ENCODE data around the gene ZCWPW1.

The ZCWPW1 gene

DNA sequence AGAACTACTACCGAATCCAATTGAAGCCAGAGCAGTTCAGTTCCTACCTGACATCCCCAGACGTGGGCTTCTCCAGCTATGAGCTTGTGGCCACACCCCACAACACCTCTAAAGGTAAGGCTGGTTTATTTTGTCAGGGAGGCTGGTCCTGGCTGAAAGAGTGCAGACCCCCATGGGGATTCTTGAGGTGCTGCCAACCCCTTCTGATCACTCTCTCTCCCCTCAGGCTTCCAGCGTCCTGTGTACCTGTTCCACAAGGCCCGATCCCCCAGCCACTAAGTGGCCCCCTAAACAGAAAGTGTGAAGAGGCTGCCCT, 4.7 kb upstream of the ZCWPW1 start:
- DNase-seq (ENCODE audit: low read depth in 2 of 3, low spot score in 1 of 3) = no peak

DNA sequence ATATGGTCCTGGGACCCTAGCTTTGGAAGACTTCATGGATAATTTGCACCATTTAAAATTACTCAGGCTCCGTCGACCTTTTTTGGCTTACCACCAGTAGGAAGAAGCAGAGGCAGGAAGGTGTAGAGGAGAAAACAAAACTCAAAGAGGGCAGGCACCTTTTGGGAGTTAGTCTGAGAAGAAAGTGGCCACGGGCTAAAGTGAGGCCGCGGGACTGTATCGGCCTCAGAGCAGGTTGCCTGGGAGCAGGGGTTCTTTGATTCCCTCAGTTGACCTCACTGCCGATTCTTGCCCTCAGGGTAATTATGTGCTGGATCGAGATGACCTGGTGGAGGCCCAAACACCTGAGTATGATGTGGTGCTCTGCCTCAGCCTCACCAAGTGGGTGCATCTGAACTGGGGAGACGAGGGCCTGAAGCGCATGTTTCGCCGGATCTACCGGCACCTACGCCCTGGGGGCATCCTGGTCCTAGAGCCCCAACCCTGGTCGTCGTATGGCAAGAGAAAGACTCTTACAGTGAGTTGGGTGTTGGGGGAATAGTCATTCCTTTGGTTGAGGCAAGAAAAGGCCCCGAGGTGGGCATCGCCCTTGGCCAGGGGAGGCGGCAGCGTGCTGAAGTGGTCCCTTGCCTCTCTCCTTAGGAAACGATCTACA, 4.2 kb upstream of the ZCWPW1 start:
- DNase-seq (ENCODE audit: low read depth in 2 of 3, low spot score in 1 of 3) = no peak

DNA sequence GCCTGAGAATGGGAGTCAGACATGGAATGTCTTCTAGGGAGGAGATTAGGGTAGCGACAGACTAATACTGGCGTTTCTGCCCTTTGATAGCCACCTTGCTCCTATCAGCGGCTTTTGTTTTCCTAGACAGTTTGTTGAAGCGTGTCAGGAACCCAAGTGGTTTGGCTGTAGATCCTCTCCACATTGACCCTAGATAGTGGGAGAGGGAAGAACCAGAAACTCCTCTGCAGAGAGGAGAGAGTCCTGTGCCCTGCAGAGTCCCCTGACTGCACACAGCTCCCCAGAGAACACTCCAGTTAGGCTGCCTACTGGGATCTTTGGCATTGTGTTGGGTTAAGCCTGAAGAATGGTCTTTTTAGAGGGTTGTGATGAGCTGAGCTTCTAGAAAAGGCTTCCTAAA, 3.5 kb upstream of the ZCWPW1 start:
- no peak for DNase-seq (ENCODE audit: low read depth in 2 of 3, low spot score in 1 of 3)

DNA sequence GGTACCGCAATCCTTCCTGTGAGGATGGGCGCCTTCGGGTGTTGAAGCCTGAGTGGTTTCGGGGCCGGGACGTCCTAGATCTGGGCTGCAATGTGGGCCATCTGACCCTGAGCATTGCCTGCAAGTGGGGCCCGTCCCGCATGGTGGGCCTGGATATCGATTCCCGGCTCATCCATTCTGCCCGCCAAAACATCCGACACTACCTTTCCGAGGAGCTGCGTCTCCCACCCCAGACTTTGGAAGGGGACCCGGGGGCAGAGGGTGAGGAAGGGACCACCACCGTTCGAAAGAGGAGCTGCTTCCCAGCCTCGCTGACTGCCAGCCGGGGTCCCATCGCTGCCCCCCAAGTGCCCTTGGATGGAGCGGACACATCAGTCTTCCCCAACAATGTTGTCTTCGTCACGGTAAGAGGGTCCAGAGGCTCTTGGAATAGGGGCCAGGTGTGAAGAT, 2.8 kb upstream of the ZCWPW1 start:
- DNase-seq (ENCODE audit: low read depth in 2 of 3, low spot score in 1 of 3) = no peak

DNA sequence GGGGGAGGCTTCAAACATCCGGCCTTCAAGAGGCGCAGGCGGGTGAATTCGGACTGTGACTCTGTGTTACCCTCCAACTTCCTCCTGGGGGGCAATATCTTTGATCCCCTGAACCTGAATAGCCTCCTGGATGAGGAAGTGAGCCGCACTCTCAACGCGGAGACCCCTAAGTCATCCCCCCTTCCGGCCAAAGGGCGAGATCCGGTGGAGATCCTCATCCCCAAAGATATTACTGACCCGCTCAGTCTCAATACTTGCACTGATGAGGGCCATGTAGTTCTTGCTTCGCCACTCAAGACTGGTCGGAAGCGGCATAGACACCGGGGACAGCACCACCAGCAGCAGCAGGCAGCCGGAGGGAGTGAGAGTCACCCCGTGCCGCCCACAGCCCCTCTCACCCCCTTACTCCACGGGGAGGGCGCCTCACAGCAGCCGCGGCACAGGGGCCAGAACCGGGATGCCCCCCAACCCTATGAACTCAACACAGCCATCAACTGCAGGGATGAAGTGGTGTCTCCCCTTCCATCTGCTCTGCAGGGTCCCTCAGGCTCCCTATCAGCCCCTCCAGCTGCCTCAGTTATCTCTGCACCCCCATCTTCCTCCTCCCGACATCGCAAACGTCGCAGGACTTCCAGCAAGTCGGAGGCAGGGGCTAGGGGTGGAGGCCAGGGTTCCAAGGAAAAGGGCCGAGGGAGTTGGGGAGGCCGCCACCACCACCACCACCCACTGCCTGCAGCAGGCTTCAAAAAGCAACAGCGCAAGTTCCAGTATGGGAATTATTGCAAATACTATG, 2.2 kb upstream of the ZCWPW1 start:
- peak in 1 of 3 donors; percentile 15 for DNase-seq (ENCODE audit: low read depth in 2 of 3, low spot score in 1 of 3)

DNA sequence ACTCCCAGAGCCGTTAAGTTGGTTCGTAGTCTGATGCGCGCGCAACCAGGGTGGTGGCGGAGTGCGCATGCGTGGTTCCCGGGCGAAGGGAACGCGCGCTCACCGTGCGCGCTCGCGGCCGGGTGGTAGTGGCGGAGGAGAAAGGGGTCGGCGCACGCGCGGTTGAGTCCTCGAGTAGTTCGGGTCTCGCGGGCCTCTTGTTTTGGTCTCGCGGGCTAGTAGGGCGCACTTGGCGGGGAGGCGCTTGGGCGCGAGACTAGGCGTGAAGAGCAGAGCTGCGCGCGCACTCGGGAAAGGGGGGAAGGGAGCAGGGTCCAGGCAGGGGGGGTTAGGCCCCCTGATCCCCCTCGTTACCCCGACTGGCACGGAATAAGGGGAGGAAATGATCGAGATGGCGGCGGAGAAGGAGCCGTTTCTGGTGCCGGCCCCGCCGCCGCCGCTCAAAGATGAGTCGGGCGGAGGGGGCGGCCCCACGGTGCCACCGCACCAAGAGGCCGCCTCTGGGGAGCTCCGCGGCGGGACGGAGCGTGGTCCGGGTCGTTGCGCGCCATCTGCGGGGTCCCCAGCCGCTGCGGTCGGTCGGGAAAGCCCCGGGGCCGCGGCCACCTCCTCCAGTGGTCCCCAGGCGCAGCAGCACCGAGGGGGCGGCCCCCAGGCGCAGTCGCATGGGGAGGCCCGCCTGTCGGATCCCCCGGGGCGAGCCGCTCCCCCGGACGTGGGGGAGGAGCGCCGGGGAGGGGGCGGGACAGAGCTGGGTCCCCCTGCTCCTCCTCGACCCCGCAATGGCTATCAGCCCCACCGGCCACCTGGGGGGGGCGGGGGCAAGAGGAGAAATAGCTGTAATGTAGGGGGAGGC, 1.4 kb upstream of the ZCWPW1 start, which contains the start of gene MEPCE:
Gene MEPCE (plus strand): TSS at position 195 of the 856 bp plus-strand sequence. CDS start 188 bp downstream, at position 383.
- DNase-seq (ENCODE audit: low read depth in 2 of 3, low spot score in 1 of 3) = peak; percentile 92 to 94 (median 93)

DNA sequence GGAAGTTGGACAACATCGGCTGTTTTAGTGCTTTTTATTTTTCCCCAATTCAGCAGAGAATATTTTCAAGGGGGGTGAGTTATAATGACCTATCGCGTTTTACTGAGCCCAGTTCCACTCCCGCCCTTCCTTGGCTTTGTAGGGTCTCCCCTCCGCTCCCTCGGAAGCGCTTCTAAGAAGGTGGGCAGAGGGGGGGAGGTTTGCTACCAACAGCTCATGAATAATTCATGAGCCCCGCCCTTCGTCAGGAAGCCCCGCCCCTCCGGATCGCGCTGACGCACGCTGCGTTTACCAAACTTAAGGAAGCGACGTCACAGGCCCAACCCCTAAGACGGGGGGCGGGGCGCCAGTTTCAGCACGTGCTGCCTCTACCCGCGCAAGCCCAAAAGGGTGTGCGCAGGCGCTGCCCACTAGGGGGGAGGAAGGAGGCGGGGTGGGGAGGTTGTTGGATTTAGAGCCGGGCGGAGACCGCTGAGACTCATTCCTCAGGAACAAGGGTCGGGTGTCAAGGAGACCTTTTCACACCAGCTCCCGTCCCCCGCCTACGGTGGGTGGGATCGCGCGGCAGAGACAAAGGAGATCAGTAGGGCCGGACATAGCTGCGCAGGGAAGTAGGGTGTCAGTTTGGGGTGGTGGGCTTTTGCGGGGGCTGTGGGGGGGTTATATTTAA, 599 bp upstream of the ZCWPW1 start:
- DNase-seq (ENCODE audit: low read depth in 2 of 3, low spot score in 1 of 3) = peak; percentile 100

DNA sequence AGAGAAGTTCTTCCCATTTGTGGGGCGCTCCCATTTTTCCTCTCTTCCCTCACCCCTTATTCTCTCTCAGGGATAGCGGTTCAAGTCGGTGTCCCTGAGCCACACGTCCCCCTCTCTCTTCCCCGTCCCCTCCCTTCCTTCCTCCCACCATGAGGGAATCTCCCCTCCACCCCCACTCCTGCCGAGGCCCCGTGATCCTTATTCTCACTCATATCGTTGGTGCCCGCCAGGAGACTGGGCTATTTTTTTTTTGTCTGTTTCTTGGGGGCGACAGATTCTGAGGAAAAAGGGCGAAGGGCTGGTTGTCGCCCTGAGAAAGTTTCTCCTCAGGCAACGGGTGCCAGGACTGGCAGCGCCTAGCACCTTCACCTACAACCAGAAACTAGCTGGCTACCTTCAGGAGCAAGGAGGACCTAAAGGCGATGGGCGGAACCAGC, 723 bp downstream of the ZCWPW1 start:
- no peak for DNase-seq (ENCODE audit: low read depth in 2 of 3, low spot score in 1 of 3)

DNA sequence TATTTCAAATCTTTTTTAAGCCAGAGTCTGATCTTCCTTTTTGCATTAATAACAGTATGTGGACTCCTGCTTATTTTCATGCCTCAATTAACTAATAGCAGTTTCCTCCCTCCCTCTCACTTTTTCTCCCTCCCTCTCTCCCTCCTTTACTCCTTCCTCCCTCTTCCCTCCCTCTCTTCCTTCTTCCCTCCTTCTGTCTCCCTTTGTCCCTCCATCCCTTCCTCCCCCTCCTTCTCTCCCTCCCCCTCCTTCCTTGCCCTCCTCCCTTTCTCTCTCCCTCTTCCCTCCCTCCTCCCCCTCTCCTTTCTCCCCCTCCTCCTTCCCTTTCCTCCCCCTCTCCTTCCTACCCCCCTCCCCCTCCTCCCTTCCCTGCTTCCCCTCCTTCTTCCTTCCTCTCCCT, 2.0 kb downstream of the ZCWPW1 start:
- no peak for DNase-seq (ENCODE audit: low read depth in 2 of 3, low spot score in 1 of 3)

DNA sequence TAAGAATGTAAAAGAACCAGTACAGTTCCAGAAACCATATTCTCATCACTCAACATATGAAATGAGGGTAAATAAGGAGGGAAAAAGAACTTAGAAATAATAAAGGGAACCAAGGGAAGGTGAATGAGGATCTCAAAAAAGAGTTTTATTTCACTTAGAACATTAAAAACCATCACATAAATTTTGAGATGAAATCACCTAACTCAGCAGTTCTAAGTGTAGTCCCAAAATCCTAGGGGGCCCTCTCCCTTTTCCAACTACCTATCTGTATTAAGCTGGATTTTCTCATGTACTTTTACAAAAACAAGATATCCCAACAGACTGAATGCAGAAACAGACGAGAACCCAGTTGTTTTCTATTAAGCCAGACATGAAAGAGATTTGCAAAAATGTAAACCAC, 3.2 kb downstream of the ZCWPW1 start:
- no peak for DNase-seq (ENCODE audit: low read depth in 2 of 3, low spot score in 1 of 3)

DNA sequence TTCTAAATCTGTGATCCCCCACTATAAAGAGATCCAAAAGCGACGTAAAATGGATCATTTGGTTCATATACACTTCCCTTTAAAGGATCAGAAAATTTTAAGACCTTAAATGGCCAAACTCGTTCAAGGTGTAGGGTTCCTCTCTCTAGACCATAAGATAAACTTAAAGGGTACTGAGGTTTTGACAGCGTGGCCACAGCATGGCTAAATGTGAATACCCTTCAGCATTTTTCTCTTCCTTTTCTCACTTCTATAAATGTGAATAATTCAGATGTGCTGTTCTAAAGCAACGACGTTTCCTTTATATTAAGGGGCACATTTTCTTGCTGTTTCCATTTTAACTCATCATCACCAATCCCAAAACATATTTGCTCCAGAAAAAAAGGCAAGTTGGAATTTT, 5.2 kb downstream of the ZCWPW1 start:
- no peak for DNase-seq (ENCODE audit: low read depth in 2 of 3, low spot score in 1 of 3)

DNA sequence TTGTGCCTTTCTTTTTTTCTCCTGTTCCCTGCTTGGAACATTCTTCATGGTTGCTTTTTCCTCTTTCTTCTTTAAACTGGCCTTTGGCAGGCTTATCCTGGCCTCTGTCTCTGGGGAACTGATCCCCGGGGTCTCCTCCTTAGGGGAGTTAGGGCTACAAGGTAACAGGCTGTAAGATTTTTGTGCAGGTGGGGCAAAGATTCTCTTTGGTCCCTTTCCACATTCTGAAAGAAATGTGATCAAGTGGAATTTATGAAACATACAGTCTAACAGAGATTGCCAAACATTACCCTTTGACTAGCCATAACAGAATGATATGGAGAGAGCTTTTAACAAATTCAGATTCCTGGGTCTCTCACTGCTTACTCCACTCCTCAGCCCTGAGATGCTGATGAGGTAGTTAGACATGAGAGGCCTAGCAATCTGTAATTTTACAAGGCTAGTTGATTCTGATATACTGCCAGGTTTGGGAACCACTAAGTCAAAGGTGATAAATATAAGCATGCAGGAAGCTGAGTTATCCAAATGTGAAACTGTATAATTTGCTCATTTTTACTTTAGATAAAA, 8.8 kb downstream of the ZCWPW1 start:
- no peak for DNase-seq (ENCODE audit: low read depth in 2 of 3, low spot score in 1 of 3)

DNA sequence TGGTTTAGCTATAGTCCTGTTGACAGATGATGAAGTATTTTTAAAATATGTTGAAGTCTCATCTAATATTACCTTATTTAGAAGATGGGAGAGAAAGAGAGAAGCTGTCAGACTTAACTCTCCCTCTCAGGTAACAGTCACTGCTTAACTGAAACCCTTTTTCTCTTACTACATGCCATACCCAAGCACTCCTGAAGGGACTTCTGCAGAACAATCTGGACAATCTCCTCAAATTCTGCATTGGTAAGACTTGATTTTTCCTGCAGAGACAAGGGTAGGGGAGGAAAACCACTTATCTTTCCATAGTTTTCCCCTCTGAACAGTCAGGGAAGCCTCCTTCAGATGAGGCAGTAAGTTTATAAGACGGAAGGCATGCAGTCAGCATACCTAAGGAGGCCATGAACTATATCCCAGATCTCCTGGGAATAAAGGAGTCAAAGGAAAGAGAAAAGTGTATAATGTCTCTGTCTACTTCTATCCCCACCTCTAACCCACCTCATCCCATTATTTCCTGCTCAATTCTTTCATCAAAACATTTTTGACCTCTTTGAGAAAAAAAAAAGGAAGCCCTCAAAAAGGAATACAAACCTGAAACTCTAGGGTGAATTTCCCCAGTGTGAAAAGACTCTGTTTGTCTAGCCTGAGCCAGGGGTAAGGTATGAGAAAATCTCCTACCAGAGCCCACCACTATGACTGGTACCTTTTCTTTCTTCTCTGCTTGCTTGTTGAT, 9.4 kb downstream of the ZCWPW1 start:
- no peak for DNase-seq (ENCODE audit: low read depth in 2 of 3, low spot score in 1 of 3)

DNA sequence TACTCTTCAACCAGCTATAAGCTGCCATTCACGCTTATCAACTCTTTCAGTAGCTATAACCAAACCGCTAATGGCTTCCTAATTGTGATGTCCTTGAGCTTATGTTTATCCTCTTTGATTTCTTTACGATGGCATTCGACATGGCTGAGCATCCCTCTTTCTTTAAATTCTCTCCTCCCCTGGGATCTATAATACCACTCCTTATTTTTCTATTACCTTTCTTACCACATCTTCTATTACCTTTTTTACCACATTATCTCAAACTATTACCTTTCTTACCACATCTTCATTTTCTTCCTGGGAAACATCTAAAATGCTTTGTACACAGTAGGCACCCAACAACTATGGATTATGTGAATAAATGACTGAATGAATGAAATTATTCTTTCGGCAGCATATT, 13.1 kb downstream of the ZCWPW1 start:
- DNase-seq (ENCODE audit: low read depth in 2 of 3, low spot score in 1 of 3) = no peak

DNA sequence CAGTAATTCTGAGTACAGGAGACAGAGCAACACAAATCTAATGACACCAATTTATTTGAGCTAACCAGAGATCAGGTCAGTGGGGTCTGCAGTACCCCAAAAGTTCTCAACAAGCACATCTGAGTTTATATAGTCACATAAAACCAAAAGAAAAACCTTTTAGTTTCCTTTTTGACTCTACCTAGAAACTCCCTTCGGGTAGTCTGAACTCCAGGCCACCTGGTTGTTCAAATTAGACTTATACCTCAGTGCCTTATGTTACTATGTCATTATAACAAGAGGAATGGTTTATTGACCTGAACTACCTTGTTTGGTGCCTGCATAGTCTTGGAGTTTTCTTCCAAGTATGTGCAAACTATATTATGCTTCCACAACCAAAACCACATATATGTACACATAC, 14.6 kb downstream of the ZCWPW1 start:
- no peak for DNase-seq (ENCODE audit: low read depth in 2 of 3, low spot score in 1 of 3)

DNA sequence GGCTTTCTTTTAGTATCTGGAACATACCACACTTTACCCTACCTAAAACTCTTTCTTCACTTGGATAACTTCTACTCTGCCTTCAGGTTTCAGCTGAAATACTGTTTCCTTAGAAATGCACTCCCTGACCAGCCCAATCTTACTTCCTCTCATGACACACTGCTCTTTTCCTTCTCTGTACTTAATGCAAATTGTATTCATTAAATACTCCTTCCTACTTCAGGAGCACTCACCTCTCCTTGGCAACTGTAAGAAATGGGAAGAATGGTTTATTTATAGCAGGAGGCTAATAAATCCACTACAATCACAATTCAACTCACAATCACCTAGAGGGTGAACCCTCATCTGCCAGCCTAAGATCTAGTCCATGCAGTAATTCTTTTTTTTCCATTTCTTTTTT, 15.2 kb downstream of the ZCWPW1 start:
- DNase-seq (ENCODE audit: low read depth in 2 of 3, low spot score in 1 of 3) = no peak

DNA sequence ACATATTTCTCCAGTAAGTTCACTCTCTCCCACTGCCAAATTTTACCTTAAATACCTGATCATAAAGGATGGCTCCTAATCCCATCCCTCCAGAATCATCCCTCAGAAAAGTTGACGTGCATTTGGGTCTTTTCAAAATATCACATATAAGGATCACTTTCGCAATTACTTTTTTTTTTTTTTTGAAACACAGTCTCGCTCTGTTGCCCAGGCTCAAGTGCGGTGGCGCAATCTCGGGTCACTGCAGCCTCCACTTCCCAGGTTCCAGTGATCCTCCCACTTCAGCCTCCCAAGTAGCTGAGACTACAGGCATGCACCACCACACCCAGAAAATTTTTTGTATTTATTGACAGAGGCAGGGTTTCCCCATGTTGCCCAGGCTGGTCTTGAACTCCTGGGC, 17.4 kb downstream of the ZCWPW1 start:
- DNase-seq (ENCODE audit: low read depth in 2 of 3, low spot score in 1 of 3) = no peak

DNA sequence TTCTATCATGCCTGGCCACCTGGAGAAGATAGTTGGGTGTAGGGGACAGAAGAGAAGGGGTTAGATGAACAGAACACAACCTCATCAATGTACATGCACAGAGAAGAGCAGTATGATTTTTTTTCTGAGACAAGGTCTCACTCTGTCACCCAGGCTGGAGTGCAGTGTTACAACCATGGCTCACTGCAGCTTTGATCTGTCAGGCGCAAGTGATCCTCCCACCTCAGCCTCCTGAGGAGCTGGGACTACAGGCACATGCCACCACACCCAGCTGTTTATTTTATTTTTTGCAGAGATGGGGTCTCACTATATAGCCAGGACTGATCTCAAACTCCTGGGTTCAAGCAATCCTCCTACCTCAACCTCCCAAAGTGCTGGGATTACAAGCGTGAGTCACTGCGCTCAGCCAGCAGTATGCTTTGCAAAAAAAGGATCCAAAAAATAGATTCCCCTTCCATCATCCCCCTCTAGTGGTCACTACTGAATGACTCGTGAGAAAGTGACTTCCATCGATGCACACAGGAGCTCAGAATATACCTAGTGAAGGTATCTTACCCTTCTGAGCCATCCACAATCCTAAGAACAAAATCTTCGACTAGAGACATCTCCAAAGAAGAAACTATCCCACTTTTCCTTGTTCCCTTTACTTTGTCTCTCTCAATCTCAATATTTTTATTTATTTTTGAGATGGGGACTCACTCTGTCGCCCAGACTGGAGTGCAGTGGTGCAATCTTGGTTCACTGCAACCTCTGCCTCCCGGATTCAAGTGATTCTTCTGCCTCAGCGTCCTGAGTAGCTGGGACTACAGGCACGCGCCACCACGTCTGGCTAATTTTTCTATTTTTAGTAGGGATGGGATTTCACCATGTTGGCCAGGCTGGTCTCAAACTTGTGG, 21.0 kb downstream of the ZCWPW1 start:
- peak in 1 of 3 donors; percentile 56 for DNase-seq (ENCODE audit: low read depth in 2 of 3, low spot score in 1 of 3)

DNA sequence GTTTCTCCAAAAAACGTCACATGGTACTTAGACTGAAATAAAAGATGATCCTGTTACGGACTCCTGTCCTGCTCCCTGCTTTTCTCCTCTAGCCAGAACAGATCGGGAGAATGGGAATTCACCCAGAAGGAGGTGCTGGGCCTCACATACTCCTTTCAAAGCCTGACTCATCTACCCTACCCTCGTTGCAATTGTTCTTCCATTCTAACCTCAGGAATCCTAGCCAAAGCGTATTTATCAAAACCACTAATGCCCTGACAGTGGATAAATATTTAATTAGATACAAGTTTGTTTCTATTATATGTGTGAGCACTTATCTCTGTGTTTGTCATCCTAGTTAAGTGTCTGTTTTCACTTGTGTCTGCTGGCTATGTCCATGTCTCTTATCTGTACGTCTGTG, 21.7 kb downstream of the ZCWPW1 start:
- DNase-seq (ENCODE audit: low read depth in 2 of 3, low spot score in 1 of 3) = no peak
